GM21447 (cell line): ENCODE results near the gene MSI2.

Source experiments
- ATAC-seq: cut with Tn5 transposase; IDR thresholded peaks from one replicate; pipeline ENCODE4 v1.9.1; 2021; ENCODE audit not compliant: unreplicated experiment

MSI2 gene

GRCh38 chr17:57684711-57685498 lies 428.6 kb downstream of the MSI2 start:
- ATAC-seq = no peak

DNA sequence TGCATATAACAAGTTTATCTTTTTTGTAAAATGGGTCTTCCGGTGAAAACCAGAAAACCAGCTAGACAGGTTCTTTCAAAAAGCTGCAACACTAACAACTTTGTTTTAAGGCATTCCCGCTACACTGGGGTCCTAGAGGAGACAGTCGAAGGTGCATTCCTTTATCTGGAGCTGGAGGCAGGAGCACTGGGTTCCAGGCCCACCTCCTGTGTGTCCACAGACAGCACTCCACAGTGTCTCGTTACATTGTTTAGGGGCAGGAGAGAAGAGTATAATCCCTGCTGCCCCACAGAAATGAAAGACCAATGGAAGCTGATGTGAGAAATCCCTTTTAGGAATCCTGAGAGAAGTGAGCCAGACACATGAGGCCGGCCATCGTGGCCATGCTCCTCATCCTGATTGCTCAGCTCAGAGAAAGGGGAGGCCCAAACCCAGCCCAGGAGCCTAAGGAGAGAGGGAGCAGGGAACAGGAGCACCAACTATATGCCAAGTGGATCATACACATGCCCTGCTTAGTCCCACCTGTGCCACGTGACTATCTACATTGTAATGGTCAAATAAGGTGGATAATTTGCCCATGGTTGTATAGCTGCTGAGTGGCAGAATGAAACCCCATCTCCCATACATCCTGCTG lies 429.3 kb downstream of the MSI2 start:
- no peak for ATAC-seq

GRCh38 chr17:57687642-57688041 lies 431.3 kb downstream of the MSI2 start:
- no peak for ATAC-seq

DNA sequence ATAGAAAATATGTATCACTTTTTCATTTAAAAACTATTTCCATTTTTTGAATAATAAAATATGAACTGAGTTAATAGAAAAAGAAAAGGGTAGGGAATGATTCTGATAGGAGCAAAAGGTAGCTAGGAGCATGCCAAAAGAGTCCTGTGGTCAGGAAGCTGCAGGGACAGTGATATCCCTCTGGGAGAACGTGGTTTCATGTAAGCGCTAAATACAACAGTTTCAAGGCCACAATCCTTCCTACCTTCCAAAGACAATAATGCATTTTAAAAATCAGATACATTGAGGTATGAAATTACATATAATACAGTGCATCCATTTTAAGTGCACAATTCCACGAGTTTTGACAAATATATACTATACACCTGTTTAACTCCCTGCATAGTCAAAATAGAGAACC lies 432.9 kb downstream of the MSI2 start:
- ATAC-seq = no peak

GRCh38 chr17:57691939-57692338 lies 435.6 kb downstream of the MSI2 start:
- no peak for ATAC-seq

DNA sequence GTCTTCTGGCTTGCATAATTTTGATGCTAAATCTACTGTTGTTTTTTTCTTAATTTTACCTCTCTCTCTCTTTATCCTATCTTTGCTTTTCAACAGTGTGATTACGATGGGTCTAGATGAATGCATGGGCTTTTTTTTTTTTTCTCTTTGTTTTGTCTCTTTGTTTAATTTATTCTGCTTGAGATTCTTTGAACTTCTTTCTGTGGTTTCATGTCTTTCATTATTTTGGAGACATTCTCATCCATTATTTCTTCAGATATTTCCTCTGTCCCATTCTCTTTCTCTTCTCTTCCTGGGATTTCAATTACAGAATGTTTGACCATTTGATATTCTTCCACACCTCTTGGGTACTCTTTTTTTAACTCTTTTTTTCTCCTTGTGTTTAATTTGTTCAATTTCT lies 436.4 kb downstream of the MSI2 start:
- no peak for ATAC-seq

GRCh38 chr17:57694051-57694450 lies 437.7 kb downstream of the MSI2 start:
- no peak for ATAC-seq

DNA sequence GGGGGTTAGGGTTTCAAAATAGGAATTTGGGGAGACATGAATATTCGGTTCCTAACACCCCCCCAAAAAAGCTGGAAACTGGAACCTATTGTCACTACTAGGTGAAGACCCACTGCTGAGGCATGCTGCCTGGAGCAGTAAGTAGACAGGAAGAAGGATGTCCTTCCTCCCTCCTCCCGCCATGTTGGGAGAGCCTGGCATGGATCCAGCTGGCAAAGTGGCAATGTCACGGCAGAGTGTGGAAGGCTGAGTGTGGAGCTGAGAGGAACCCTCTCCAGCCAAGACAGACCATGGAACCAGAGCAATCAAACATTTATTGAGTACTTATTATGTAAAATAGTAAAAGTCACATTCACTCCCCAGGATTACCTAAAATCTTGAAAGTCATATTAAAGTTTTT lies 439.7 kb downstream of the MSI2 start:
- ATAC-seq = no peak

- ATAC-seq = no peak
Measured at GRCh38 chr17:57697197-57697596, 440.9 kb downstream of the MSI2 start.

- no peak for ATAC-seq
Measured at GRCh38 chr17:57697891-57698711, 441.8 kb downstream of the MSI2 start.

GRCh38 chr17:57699751-57700219 lies 443.5 kb downstream of the MSI2 start:
- no peak for ATAC-seq

DNA sequence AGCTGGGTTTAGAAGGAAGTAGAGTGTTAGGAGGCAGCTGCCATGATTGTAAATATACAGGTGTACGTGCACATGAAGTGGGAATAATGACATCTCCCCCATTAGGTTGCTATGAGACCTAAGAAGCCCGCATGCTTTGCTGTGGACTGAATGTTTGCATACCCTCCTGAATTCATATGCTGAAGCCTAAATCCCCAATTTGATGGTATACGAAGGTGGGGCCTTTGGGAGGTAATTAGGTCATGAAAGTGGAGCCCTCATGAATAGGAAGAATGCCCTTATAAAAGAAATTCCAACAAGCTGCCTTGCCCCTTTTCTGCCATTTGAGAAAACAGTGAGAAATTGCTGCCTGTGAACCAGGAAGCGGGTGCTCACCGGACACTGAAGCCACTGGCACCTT lies 444.8 kb downstream of the MSI2 start:
- ATAC-seq = no peak

DNA sequence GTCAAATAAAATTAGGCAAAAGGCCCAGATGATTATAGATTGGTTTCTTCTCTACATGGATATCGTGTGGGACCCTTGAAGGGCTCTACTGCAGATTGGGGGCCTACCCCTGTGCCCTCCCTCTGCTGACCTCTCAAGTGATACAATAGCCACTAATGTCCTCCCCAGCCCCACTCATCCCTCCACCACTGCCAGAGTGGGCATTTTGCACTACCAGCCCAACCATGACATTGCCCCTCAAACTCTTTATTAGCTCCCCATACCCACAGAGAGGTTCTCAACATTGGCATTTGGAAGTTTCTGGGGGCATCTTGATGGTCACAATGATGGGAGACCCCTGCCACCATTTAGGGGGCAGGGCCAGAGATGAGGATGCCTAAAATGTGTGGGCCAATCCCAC lies 446.9 kb downstream of the MSI2 start:
- ATAC-seq = no peak

- ATAC-seq = no peak
Measured at GRCh38 chr17:57704448-57704847, 448.1 kb downstream of the MSI2 start.

GRCh38 chr17:57705921-57706695 lies 449.8 kb downstream of the MSI2 start:
- ATAC-seq = no peak

DNA sequence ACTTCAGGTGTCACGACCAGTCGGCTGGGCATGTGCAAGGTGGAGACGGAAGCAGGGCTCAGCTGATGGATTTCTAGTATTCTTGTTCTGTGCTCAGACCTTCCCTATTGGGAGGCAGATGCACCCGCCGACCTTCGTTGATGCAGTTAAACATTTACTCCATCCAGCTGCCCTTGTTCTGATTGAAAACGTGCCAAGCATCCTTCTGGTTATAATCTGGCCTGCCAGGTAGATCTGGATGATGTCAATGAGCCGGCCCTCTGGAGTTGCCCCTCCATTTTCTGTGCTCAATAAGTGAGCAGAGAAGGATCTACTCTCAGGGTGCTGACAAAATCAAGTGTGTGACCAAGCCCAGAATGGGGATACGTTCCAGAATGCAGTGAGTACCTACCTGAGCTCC lies 450.4 kb downstream of the MSI2 start:
- ATAC-seq = no peak

DNA sequence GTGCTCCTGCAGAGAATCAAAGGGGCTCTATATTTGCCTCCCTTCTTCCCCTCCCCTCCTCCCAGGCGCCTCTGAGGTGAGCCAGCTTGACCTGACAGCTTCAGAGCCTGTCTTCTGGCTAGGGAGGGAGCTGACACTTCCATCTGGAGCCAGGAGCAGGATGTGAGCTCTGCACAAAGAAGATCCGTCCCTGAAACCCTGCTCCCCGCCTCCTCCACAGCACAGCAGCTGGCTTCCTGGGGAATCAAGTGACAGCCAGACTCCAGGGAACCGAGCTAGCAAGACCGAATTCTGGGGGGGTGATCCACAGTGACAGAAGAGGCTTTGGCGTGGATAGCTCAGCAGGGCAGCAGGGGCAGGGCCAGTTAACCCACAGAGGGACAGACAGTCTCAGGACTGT lies 451.6 kb downstream of the MSI2 start:
- ATAC-seq = no peak

DNA sequence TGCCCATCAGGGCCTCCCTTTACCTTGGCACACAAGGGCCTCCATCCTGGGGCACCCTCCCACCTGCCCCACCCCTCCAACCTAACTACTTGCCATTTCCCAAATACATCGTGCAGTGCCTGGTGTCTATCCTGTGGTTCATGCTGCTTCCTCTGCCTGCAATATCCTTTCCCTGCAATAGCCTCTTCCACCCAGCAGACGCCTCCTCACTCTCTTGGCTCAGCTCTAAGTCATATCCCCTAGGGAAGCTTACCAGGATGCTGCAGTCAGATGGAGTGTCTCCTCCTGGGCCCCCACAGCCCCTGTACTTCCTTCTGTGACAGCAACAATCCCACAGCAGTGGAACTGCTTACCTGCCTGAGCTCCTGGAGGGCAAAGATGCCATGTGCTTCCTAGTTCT lies 452.1 kb downstream of the MSI2 start:
- no peak for ATAC-seq

GRCh38 chr17:57713140-57713539 lies 456.8 kb downstream of the MSI2 start:
- ATAC-seq = no peak

- no peak for ATAC-seq
Measured at GRCh38 chr17:57714665-57715180, 458.4 kb downstream of the MSI2 start.

DNA sequence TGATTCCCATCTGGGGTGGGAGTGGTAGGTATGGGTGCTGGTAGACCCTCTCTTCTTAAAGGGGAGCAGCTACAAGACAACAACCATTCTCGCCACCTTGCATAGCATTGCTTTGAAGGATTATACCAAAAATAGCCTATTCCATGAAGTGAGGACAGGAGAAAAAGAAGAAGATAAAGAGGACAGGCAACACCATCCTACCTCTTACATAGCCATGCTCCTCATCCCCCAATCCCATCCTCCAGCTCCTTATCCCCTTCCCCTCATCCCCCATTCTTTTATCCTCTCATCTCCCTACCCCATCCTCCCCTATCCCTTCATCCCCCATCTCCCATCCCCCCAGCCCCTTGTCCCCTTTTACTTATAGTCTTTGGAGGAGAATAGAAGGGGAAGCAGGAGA lies 459.7 kb downstream of the MSI2 start:
- no peak for ATAC-seq
